Astrocyte (in vitro differentiated cells and primary cell): Measurements from ENCODE around the gene COL15A1. TPM values are rescaled to one million over a fixed set of nuclear protein-coding genes. Genes with fewer than 3 reads are reported as not detected.

Source experiments
- DNase-seq: peaks from one replicate; pipeline ENCODE4 v3.0.0-alpha.2; 2010; ENCODE audit warnings: low read depth
- FAIRE-seq: peaks from 2 replicates; lab custom pipeline; 2011; peaks lifted over from hg19 to GRCh38; lab: Jason Lieb, UNC
- H2AFZ ChIP-seq: 2 replicates; pipeline ENCODE4 v1.6.0; 2012; ENCODE audit warnings: low read depth, low read length, inconsistent platforms
- H3K27ac ChIP-seq: 2 replicates; pipeline ENCODE4 v1.5.1; 2011; ENCODE audit warnings: low read depth, low read length, inconsistent platforms
- H3K27me3 ChIP-seq: 2 replicates; pipeline ENCODE4 v1.6.0; 2011; ENCODE audit warnings: low read length, inconsistent platforms; ENCODE audit not compliant: insufficient read depth
- H3K36me3 ChIP-seq: 2 replicates; pipeline ENCODE4 v1.5.1; 2011; ENCODE audit warnings: low read length, inconsistent platforms; ENCODE audit not compliant: insufficient read depth
- H3K4me1 ChIP-seq: 2 replicates; pipeline ENCODE4 v1.5.1; 2011; ENCODE audit warnings: low read length, inconsistent platforms; ENCODE audit not compliant: insufficient read depth
- H3K4me2 ChIP-seq: 2 replicates; pipeline ENCODE4 v1.6.0; 2012; ENCODE audit warnings: low read length, inconsistent platforms
- H3K4me3 ChIP-seq: 2 replicates; pipeline ENCODE4 v1.5.1; 2011; ENCODE audit warnings: low read depth, mild to moderate bottlenecking, low read length, inconsistent platforms; ENCODE audit not compliant: insufficient read depth
- H3K79me2 ChIP-seq: 2 replicates; pipeline ENCODE4 v1.6.0; 2012; ENCODE audit warnings: mild to moderate bottlenecking, low read length, inconsistent platforms; ENCODE audit not compliant: insufficient read depth
- H3K9ac ChIP-seq: 2 replicates; pipeline ENCODE4 v1.6.0; 2012; ENCODE audit warnings: mild to moderate bottlenecking, low read length, inconsistent platforms
- H3K9me3 ChIP-seq: 2 replicates; pipeline ENCODE4 v1.5.1; 2012; ENCODE audit warnings: low read depth, mild to moderate bottlenecking, low read length, inconsistent platforms; ENCODE audit not compliant: insufficient read depth
- H4K20me1 ChIP-seq: 2 replicates; pipeline ENCODE4 v1.6.0; 2012; ENCODE audit warnings: low read length, inconsistent platforms; ENCODE audit not compliant: insufficient read depth
- H3K27ac Mint-ChIP-seq: one replicate; pipeline ENCODE4 v1.8.0; 2021; ENCODE audit warnings: mild to moderate bottlenecking, mixed read lengths; ENCODE audit not compliant: unreplicated experiment
- H3K27me3 Mint-ChIP-seq: one replicate; pipeline ENCODE4 v1.8.0; 2021; ENCODE audit warnings: low read depth, mixed read lengths; ENCODE audit not compliant: unreplicated experiment
- H3K36me3 Mint-ChIP-seq: one replicate; pipeline ENCODE4 v1.8.0; 2021; ENCODE audit warnings: low read depth, mixed read lengths; ENCODE audit not compliant: unreplicated experiment
- H3K4me1 Mint-ChIP-seq: one replicate; pipeline ENCODE4 v1.8.0; 2021; ENCODE audit warnings: low read depth, mixed read lengths; ENCODE audit not compliant: unreplicated experiment
- H3K4me3 Mint-ChIP-seq: one replicate; pipeline ENCODE4 v1.8.0; 2021; ENCODE audit warnings: mild to moderate bottlenecking, moderate library complexity, mixed read lengths; ENCODE audit not compliant: unreplicated experiment
- H3K9me3 Mint-ChIP-seq: one replicate; pipeline ENCODE4 v1.8.0; 2021; ENCODE audit warnings: mild to moderate bottlenecking, mixed read lengths; ENCODE audit not compliant: unreplicated experiment
- CTCF ChIP-seq: IDR thresholded peaks from 2 replicates; pipeline ENCODE4 v1.5.1; 2011; ENCODE audit warnings: low read depth, mild to moderate bottlenecking, inconsistent platforms, low read length, moderate library complexity; ENCODE audit not compliant: insufficient read depth
- EZH2 ChIP-seq: IDR thresholded peaks from 2 replicates; pipeline ENCODE4 v1.6.1; 2012; ENCODE audit warnings: mild to moderate bottlenecking, low read length, inconsistent platforms; ENCODE audit not compliant: insufficient read depth
- total RNA-seq: library from RNA; stranded (reverse); gene quantifications from 2 replicates; pipeline ENCODE4 v1.2.1, GENCODE V29; 2021

The COL15A1 gene
- total RNA-seq, 1 donor from 2014 or later: 5.6 TPM

- Mint-ChIP-seq H3K27ac (peak overlapping the region; percentile 49), H3K27me3 (no peaks in the 10 kb centered on the region), H3K4me3 (peak overlapping the region; percentile 86), H3K4me1 (peaks cover 48% of the 10 kb centered on the region), H3K36me3 (no peaks in the 10 kb centered on the region), H3K9me3 (no peaks in the 10 kb centered on the region)
- DNase-seq (peak; percentile 81), FAIRE-seq (no peak)
- H3K9ac ChIP-seq: peak overlapping the region; percentile 88
- peaks cover 50% of the 10 kb centered on the region for H3K79me2 ChIP-seq
- no peaks in the 10 kb centered on the region for H3K36me3 ChIP-seq
- peak overlapping the region; percentile 76 for H3K4me3 ChIP-seq
- peak overlapping the region; percentile 100 for H3K4me2 ChIP-seq
- no peaks in the 10 kb centered on the region for H3K27me3 ChIP-seq
- peak overlapping the region; percentile 88 for H3K27ac ChIP-seq
- peaks cover 21% of the 10 kb centered on the region for H3K4me1 ChIP-seq
- H3K9me3 ChIP-seq: no peaks in the 10 kb centered on the region
- peak overlapping the region; percentile 53 for H2AFZ ChIP-seq
- no peak for TF ChIP-seq EZH2
- no peak for TF ChIP-seq CTCF
- H4K20me1 ChIP-seq: peaks cover 45% of the 10 kb centered on the region
Observed at GRCh38 chr9:99105152-99106043, 161.7 kb downstream of the COL15A1 start.

DNA sequence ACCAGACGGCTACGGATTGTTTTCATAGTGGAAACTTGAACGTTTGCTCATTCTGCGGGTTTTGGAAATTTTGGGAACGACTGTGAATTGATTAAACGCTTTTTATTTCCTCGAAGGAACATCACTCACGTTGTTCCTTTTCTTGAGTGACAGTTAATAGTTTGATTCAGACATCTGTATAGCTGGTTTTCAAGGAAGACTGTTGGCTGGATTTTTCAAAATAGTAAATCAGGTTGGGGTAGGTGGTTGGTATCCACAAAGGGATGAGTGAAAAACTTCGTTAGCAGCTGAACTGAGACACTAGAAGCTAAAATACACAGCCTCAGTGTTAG, 162.3 kb downstream of the COL15A1 start:
- FAIRE-seq: no peak
- no peaks in the 10 kb centered on the region for H3K27me3 Mint-ChIP-seq
- TF ChIP-seq EZH2 (no peak), CTCF (no peak)
- peak overlapping the region; percentile 49 for H3K27ac Mint-ChIP-seq
- no peaks in the 10 kb centered on the region for H3K27me3 ChIP-seq
- H3K36me3 ChIP-seq: no peaks in the 10 kb centered on the region
- H3K9me3 Mint-ChIP-seq: no peaks in the 10 kb centered on the region
- peak overlapping the region; percentile 89 for H3K4me2 ChIP-seq
- H3K9ac ChIP-seq: peak overlapping the region; percentile 88
- H3K4me3 ChIP-seq: peak overlapping the region; percentile 76
- H3K9me3 ChIP-seq: no peaks in the 10 kb centered on the region
- peak overlapping the region; percentile 88 for H3K27ac ChIP-seq
- H3K36me3 Mint-ChIP-seq: no peaks in the 10 kb centered on the region
- H2AFZ ChIP-seq: peak overlapping the region; percentile 53
- no peak for DNase-seq
- peak overlapping the region; percentile 86 for H3K4me3 Mint-ChIP-seq
- peaks cover 50% of the 10 kb centered on the region for H4K20me1 ChIP-seq
- H3K79me2 ChIP-seq: peaks cover 56% of the 10 kb centered on the region
- peaks cover 48% of the 10 kb centered on the region for H3K4me1 Mint-ChIP-seq
- peaks cover 21% of the 10 kb centered on the region for H3K4me1 ChIP-seq

- Histone ChIP-seq H3K4me1 (peaks cover 21% of the 10 kb centered on the region), H3K9ac (peak overlapping the region; percentile 15), H3K27ac (no peak overlapping the region)
Observed at GRCh38 chr9:99107421-99107820, 163.7 kb downstream of the COL15A1 start.

More at GRCh38 chr9:99107421-99107820, 163.7 kb downstream of the COL15A1 start:
- Histone ChIP-seq H4K20me1 (peaks cover 61% of the 10 kb centered on the region), H3K27me3 (no peaks in the 10 kb centered on the region), H3K4me3 (no peak overlapping the region), H3K79me2 (peaks cover 68% of the 10 kb centered on the region), H3K4me2 (peak overlapping the region; percentile 89), H2AFZ (no peak overlapping the region), H3K36me3 (no peaks in the 10 kb centered on the region), H3K9me3 (no peaks in the 10 kb centered on the region)
- Mint-ChIP-seq H3K27ac (no peak overlapping the region), H3K36me3 (peaks cover 2% of the 10 kb centered on the region), H3K9me3 (no peaks in the 10 kb centered on the region), H3K4me3 (peak overlapping the region; percentile 86), H3K4me1 (peaks cover 53% of the 10 kb centered on the region), H3K27me3 (no peaks in the 10 kb centered on the region)
- no peak for DNase-seq
- no peak for TF ChIP-seq CTCF
- no peak for TF ChIP-seq EZH2
- FAIRE-seq: no peak
